GM23338 (cell line): ENCODE results near the gene CAPN8. TPM values are rescaled to one million over a fixed set of nuclear protein-coding genes. Genes with fewer than 3 reads are reported as not detected.

Experiments
- ATAC-seq: fragments of 200-7000 bp; cut with Tn5 transposase; 3 replicates; pipeline ENCODE4 v1.9.1; 2020
- DNase-seq: peaks from one replicate; pipeline ENCODE4 v3.0.0-alpha.2; 2015; ENCODE audit warnings: low spot score
- H2AFZ ChIP-seq: fragments of 200-600 bp; sonication (generic); 2 replicates; pipeline ENCODE4 v1.8.0; 2016; ENCODE audit warnings: antibody characterized with exemption, mild to moderate bottlenecking, moderate library complexity
- H3F3A ChIP-seq: fragments of 200-600 bp; sonication (generic); replicated peaks from 2 replicates; pipeline ENCODE4 v1.8.0; 2017; ENCODE audit warnings: antibody characterized with exemption, mixed run types, low read depth
- H3K27ac ChIP-seq: fragments of 200-600 bp; sonication (generic); 2 replicates; pipeline ENCODE4 v1.6.1; 2016; ENCODE audit warnings: low read depth
- H3K27me3 ChIP-seq: fragments of 200-600 bp; sonication (generic); 2 replicates; pipeline ENCODE4 v1.8.0; 2016; ENCODE audit warnings: mild to moderate bottlenecking, mixed run types, moderate library complexity; ENCODE audit not compliant: insufficient read depth
- H3K36me3 ChIP-seq: fragments of 200-600 bp; sonication (generic); 2 replicates; pipeline ENCODE4 v1.8.0; 2016; ENCODE audit warnings: mild to moderate bottlenecking; ENCODE audit not compliant: insufficient read depth
- H3K4me1 ChIP-seq: fragments of 200-600 bp; sonication (generic); 2 replicates; pipeline ENCODE4 v1.8.0; 2016; ENCODE audit warnings: mild to moderate bottlenecking, moderate library complexity; ENCODE audit not compliant: insufficient read depth
- H3K4me2 ChIP-seq: fragments of 200-600 bp; sonication (generic); 2 replicates; pipeline ENCODE4 v1.7.1; 2017; ENCODE audit warnings: mixed run types
- H3K4me3 ChIP-seq: fragments of 200-600 bp; sonication (generic); 2 replicates; pipeline ENCODE4 v1.6.1; 2016; ENCODE audit warnings: mixed run types
- H3K79me2 ChIP-seq: fragments of 200-600 bp; sonication (generic); replicated peaks from 2 replicates; pipeline ENCODE4 v1.8.0; 2017; ENCODE audit warnings: mild to moderate bottlenecking; ENCODE audit not compliant: insufficient read depth
- H3K9me2 ChIP-seq: fragments of 200-600 bp; sonication (generic); 2 replicates; pipeline ENCODE4 v1.8.0; 2017; ENCODE audit not compliant: insufficient read depth
- H4K20me1 ChIP-seq: fragments of 200-600 bp; sonication (generic); replicated peaks from 2 replicates; pipeline ENCODE4 v1.8.0; 2017; ENCODE audit warnings: mild to moderate bottlenecking; ENCODE audit not compliant: insufficient read depth
- H3K27ac Mint-ChIP-seq: 2 replicates; pipeline ENCODE4 v1.8.0; 2020; ENCODE audit warnings: inconsistent platforms, mild to moderate bottlenecking, moderate library complexity, mixed read lengths
- H3K27me3 Mint-ChIP-seq: 3 replicates; pipeline ENCODE4 v1.8.0; 2022; ENCODE audit warnings: low read depth, mild to moderate bottlenecking, moderate library complexity, mixed read lengths, inconsistent platforms; ENCODE audit not compliant: insufficient read depth, poor library complexity
- H3K36me3 Mint-ChIP-seq: 3 replicates; pipeline ENCODE4 v1.8.0; 2021; ENCODE audit warnings: low read depth, mild to moderate bottlenecking, inconsistent platforms, moderate library complexity, mixed read lengths
- H3K4me1 Mint-ChIP-seq: 3 replicates; pipeline ENCODE4 v1.8.0; 2020; ENCODE audit warnings: mild to moderate bottlenecking, inconsistent platforms, mixed read lengths
- H3K4me3 Mint-ChIP-seq: 3 replicates; pipeline ENCODE4 v1.8.0; 2021; ENCODE audit warnings: moderate library complexity, mild to moderate bottlenecking, inconsistent platforms, mixed read lengths
- H3K9me3 Mint-ChIP-seq: 3 replicates; pipeline ENCODE4 v1.8.0; 2020; ENCODE audit warnings: moderate library complexity, mild to moderate bottlenecking, inconsistent platforms, mixed read lengths
- CREB1 ChIP-seq: fragments of 250-450 bp; sonication (Bioruptor Pico); IDR thresholded peaks from 2 replicates; pipeline ENCODE4 v1.5.0; 2020; ENCODE audit warnings: low read depth, mild to moderate bottlenecking, moderate library complexity
- EZH2 ChIP-seq: fragments of 200-600 bp; sonication (generic); IDR thresholded peaks from one replicate; pipeline ENCODE4 v1.8.0; 2017; ENCODE audit warnings: antibody characterized with exemption, mild to moderate bottlenecking, low read depth; ENCODE audit not compliant: unreplicated experiment
- EZH2phosphoT487 ChIP-seq: fragments of 200-600 bp; sonication (generic); IDR thresholded peaks from one replicate; pipeline ENCODE4 v1.8.1; 2018; ENCODE audit warnings: antibody characterized with exemption; ENCODE audit not compliant: unreplicated experiment
- JUNB ChIP-seq: IDR thresholded peaks from one replicate; pipeline ENCODE4 v1.6.1; 2016; ENCODE audit warnings: antibody characterized with exemption; ENCODE audit not compliant: unreplicated experiment
- NANOG ChIP-seq: IDR thresholded peaks from 2 replicates; pipeline ENCODE4 v1.6.1; 2016; ENCODE audit warnings: antibody characterized with exemption, borderline replicate concordance
- POLR2AphosphoS5 ChIP-seq: IDR thresholded peaks from 2 replicates; pipeline ENCODE4 v1.6.1; 2016; ENCODE audit warnings: antibody characterized with exemption, low read depth
- STAT1 ChIP-seq: IDR thresholded peaks from one replicate; pipeline ENCODE4 v1.6.1; 2016; ENCODE audit warnings: antibody characterized with exemption; ENCODE audit not compliant: unreplicated experiment
- ZNF114 ChIP-seq: fragments of 250-450 bp; sonication (Bioruptor Pico); IDR thresholded peaks from 2 replicates; pipeline ENCODE4 v1.5.0; 2020; ENCODE audit warnings: mild to moderate bottlenecking, moderate library complexity
- ZNF331 ChIP-seq: fragments of 250-450 bp; sonication (Bioruptor Pico); IDR thresholded peaks from 2 replicates; pipeline ENCODE4 v1.5.0; 2020; ENCODE audit warnings: low read depth, mild to moderate bottlenecking, moderate library complexity
- polyA plus RNA-seq: library from polyadenylated mRNA; unstranded; fragments of >200 nt; fragmentation: Nextera tagmentation; extraction: Ambion mirVana; gene quantifications from 2 replicates; pipeline ENCODE4 v1.2.1, GENCODE V29; 2016
- total RNA-seq: library from RNA; depleted of rRNA; stranded (reverse); fragments of >200 nt; shearing (Covaris generic); gene quantifications from 2 replicates; pipeline ENCODE4 v1.2.3, GENCODE V29; 2014
- TF ChIP-seq, protein P1 (sequence below): IDR thresholded peaks from one replicate; pipeline ENCODE4 v1.6.1; 2018; ENCODE audit warnings: antibody characterized with exemption; ENCODE audit not compliant: unreplicated experiment
- TF ChIP-seq, protein P2 (sequence below), 2 experiments: fragments of 200-600 bp in 1 of 2; sonication (generic) in 1 of 2; conservative IDR thresholded peaks; 2 replicates each; pipeline versions ENCODE4 v1.5.1 to v1.6.1; 2016 to 2017; ENCODE audit warnings: antibody characterized with exemption in 2 of 2, low read depth in 2 of 2, mild to moderate bottlenecking in 2 of 2, moderate library complexity in 1 of 2
- TF ChIP-seq, protein P3 (sequence below): fragments of 250-450 bp; sonication (Bioruptor Pico); IDR thresholded peaks from 2 replicates; pipeline ENCODE4 v1.5.0; 2020; ENCODE audit warnings: mild to moderate bottlenecking, moderate library complexity
- TF ChIP-seq, protein P4 (sequence below): IDR thresholded peaks from 2 replicates; pipeline ENCODE4 v1.6.1; 2016; ENCODE audit warnings: antibody characterized with exemption

CAPN8 gene
- total and polyA plus RNA-seq, 2 experiments from 2014 or later, result not detected

DNA sequence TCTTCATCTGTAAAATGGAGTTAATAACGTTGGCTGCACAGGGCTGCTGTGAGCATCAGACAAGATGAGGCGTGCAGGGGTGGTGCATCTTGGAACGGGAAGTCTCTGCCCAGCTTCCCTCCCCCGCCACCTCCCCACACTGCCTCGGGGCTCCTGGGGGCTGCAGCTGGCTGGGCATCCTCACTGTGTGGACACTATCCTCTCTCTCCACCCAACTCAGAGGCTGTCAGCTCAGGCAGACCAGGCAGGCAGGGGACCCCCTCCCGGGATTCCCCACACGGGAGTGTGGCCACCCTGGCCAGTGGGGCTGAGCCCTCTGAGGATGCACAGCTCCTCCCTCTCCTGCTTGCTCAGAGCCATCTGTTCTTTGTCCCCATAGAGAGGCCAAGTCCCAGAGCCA, 149.6 kb downstream of the CAPN8 start (continued):
- TF ChIP-seq CREB1 (CRISPR knock-in tag), result no peak
- TF ChIP-seq JUNB, result no peak
- no peak for TF ChIP-seq POLR2AphosphoS5

DNA sequence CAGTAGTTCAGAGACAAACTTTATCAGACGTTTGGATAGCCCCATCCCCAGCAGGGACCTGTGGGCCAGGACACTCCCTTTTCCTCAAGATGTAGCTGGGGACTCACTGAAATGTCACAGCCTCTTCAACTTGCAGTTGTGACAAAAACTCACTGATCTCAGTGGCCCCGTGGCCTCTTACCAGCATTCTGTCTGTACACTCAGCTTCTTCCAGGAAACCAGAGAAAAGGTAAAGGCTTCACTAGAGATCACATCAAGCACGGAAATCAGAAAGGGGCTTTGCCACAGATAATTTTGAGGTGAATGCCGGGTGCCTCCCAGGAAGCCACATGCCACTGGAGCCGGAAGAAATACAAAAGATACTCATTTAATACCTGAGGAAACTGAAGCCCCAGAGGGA, 150.1 kb downstream of the CAPN8 start:
- Histone ChIP-seq H3K27ac (no peak overlapping the region), H3K4me2 (no peak overlapping the region), H3F3A (no peaks in the 10 kb centered on the region), H3K36me3 (no peaks in the 10 kb centered on the region), H4K20me1 (no peaks in the 10 kb centered on the region), H3K79me2 (no peaks in the 10 kb centered on the region), H3K4me1 (no peaks in the 10 kb centered on the region), H3K9me2 (peaks cover 6% of the 10 kb centered on the region; the same call in 1 of the 2 replicates), H3K27me3 (no peaks in the 10 kb centered on the region), H2AFZ (no peak overlapping the region), H3K4me3 (no peak overlapping the region)
- TF ChIP-seq, protein P1, sequence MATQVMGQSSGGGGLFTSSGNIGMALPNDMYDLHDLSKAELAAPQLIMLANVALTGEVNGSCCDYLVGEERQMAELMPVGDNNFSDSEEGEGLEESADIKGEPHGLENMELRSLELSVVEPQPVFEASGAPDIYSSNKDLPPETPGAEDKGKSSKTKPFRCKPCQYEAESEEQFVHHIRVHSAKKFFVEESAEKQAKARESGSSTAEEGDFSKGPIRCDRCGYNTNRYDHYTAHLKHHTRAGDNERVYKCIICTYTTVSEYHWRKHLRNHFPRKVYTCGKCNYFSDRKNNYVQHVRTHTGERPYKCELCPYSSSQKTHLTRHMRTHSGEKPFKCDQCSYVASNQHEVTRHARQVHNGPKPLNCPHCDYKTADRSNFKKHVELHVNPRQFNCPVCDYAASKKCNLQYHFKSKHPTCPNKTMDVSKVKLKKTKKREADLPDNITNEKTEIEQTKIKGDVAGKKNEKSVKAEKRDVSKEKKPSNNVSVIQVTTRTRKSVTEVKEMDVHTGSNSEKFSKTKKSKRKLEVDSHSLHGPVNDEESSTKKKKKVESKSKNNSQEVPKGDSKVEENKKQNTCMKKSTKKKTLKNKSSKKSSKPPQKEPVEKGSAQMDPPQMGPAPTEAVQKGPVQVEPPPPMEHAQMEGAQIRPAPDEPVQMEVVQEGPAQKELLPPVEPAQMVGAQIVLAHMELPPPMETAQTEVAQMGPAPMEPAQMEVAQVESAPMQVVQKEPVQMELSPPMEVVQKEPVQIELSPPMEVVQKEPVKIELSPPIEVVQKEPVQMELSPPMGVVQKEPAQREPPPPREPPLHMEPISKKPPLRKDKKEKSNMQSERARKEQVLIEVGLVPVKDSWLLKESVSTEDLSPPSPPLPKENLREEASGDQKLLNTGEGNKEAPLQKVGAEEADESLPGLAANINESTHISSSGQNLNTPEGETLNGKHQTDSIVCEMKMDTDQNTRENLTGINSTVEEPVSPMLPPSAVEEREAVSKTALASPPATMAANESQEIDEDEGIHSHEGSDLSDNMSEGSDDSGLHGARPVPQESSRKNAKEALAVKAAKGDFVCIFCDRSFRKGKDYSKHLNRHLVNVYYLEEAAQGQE, result no peak
- no peak for TF ChIP-seq JUNB
- TF ChIP-seq, protein P2, sequence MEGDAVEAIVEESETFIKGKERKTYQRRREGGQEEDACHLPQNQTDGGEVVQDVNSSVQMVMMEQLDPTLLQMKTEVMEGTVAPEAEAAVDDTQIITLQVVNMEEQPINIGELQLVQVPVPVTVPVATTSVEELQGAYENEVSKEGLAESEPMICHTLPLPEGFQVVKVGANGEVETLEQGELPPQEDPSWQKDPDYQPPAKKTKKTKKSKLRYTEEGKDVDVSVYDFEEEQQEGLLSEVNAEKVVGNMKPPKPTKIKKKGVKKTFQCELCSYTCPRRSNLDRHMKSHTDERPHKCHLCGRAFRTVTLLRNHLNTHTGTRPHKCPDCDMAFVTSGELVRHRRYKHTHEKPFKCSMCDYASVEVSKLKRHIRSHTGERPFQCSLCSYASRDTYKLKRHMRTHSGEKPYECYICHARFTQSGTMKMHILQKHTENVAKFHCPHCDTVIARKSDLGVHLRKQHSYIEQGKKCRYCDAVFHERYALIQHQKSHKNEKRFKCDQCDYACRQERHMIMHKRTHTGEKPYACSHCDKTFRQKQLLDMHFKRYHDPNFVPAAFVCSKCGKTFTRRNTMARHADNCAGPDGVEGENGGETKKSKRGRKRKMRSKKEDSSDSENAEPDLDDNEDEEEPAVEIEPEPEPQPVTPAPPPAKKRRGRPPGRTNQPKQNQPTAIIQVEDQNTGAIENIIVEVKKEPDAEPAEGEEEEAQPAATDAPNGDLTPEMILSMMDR (conservative IDR thresholded peaks at IDR 0.05; ENCODE audit: low read depth in 2 of 2), result no peak
- no peak for TF ChIP-seq POLR2AphosphoS5
- TF ChIP-seq STAT1, result no peak
- no peak for TF ChIP-seq EZH2phosphoT487
- TF ChIP-seq ZNF114 (CRISPR knock-in tag), result no peak
- TF ChIP-seq NANOG, result no peak
- TF ChIP-seq, protein P3, sequence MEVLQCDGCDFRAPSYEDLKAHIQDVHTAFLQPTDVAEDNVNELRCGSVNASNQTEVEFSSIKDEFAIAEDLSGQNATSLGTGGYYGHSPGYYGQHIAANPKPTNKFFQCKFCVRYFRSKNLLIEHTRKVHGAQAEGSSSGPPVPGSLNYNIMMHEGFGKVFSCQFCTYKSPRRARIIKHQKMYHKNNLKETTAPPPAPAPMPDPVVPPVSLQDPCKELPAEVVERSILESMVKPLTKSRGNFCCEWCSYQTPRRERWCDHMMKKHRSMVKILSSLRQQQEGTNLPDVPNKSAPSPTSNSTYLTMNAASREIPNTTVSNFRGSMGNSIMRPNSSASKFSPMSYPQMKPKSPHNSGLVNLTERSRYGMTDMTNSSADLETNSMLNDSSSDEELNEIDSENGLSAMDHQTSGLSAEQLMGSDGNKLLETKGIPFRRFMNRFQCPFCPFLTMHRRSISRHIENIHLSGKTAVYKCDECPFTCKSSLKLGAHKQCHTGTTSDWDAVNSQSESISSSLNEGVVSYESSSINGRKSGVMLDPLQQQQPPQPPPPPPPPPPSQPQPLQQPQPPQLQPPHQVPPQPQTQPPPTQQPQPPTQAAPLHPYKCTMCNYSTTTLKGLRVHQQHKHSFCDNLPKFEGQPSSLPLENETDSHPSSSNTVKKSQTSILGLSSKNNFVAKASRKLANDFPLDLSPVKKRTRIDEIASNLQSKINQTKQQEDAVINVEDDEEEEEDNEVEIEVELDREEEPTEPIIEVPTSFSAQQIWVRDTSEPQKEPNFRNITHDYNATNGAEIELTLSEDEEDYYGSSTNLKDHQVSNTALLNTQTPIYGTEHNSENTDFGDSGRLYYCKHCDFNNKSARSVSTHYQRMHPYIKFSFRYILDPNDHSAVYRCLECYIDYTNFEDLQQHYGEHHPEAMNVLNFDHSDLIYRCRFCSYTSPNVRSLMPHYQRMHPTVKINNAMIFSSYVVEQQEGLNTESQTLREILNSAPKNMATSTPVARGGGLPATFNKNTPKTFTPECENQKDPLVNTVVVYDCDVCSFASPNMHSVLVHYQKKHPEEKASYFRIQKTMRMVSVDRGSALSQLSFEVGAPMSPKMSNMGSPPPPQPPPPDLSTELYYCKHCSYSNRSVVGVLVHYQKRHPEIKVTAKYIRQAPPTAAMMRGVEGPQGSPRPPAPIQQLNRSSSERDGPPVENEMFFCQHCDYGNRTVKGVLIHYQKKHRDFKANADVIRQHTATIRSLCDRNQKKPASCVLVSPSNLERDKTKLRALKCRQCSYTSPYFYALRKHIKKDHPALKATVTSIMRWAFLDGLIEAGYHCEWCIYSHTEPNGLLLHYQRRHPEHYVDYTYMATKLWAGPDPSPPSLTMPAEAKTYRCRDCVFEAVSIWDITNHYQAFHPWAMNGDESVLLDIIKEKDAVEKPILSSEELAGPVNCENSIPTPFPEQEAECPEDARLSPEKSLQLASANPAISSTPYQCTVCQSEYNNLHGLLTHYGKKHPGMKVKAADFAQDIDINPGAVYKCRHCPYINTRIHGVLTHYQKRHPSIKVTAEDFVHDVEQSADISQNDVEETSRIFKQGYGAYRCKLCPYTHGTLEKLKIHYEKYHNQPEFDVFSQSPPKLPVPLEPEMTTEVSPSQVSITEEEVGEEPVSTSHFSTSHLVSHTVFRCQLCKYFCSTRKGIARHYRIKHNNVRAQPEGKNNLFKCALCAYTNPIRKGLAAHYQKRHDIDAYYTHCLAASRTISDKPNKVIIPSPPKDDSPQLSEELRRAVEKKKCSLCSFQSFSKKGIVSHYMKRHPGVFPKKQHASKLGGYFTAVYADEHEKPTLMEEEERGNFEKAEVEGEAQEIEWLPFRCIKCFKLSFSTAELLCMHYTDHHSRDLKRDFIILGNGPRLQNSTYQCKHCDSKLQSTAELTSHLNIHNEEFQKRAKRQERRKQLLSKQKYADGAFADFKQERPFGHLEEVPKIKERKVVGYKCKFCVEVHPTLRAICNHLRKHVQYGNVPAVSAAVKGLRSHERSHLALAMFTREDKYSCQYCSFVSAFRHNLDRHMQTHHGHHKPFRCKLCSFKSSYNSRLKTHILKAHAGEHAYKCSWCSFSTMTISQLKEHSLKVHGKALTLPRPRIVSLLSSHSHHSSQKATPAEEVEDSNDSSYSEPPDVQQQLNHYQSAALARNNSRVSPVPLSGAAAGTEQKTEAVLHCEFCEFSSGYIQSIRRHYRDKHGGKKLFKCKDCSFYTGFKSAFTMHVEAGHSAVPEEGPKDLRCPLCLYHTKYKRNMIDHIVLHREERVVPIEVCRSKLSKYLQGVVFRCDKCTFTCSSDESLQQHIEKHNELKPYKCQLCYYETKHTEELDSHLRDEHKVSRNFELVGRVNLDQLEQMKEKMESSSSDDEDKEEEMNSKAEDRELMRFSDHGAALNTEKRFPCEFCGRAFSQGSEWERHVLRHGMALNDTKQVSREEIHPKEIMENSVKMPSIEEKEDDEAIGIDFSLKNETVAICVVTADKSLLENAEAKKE, result no peak
- no peak for TF ChIP-seq ZNF331 (CRISPR knock-in tag)
- TF ChIP-seq, protein P4, sequence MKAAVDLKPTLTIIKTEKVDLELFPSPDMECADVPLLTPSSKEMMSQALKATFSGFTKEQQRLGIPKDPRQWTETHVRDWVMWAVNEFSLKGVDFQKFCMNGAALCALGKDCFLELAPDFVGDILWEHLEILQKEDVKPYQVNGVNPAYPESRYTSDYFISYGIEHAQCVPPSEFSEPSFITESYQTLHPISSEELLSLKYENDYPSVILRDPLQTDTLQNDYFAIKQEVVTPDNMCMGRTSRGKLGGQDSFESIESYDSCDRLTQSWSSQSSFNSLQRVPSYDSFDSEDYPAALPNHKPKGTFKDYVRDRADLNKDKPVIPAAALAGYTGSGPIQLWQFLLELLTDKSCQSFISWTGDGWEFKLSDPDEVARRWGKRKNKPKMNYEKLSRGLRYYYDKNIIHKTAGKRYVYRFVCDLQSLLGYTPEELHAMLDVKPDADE, result no peak
- TF ChIP-seq CREB1 (CRISPR knock-in tag), result no peak
- no peak for TF ChIP-seq EZH2
- H3K4me1 Mint-ChIP-seq, result peaks cover 18% of the 10 kb centered on the region
- H3K4me3 Mint-ChIP-seq, result no peak overlapping the region
- peaks cover 7% of the 10 kb centered on the region for H3K27me3 Mint-ChIP-seq
- DNase-seq (no peak), ATAC-seq (no peak)
- H3K36me3 Mint-ChIP-seq, result peaks cover 10% of the 10 kb centered on the region; the same call in 2 of the 3 replicates
- H3K27ac Mint-ChIP-seq, result no peak overlapping the region
- peaks cover 9% of the 10 kb centered on the region for H3K9me3 Mint-ChIP-seq
